Measurements from ENCODE around the gene MCIDAS. TPM values are rescaled to one million over a fixed set of nuclear protein-coding genes. Genes with fewer than 3 reads are reported as not detected.

Gene MCIDAS
- total and polyA plus RNA-seq, 2 of the 8 experiments (the other 6 are each of a cell fraction or from before 2014, with no cell fraction given) = 0.15 TPM; not detected in 1

DNA sequence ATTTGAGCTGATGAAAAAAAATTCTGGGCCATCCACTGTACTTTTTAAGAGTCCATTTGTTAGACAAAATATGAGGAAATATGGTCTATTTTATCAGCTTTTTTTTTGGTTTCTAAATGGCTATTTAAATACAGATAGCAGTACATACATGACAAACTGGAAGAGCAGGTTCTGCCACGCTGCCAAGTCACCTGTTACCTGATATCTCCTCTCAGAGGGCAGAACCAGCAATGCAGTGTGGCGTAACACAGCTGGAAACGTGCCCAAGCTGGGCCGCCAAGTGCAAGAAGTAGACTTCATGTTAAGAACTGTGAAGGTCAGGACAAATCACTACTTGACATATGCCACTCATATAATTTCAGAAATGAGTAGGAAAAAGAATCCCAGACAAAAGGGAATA lies 8.1 kb downstream of the MCIDAS start:
- Histone ChIP-seq H2BK120ac (replicated peaks; ENCODE audit: low read depth, low read length) (no peak overlapping the region), H3K79me1 (ENCODE audit: low read depth, low read length) (no peaks in the 10 kb centered on the region), H4K91ac (replicated peaks; ENCODE audit: insufficient read length, low read length) (no peak overlapping the region), H2BK12ac (ENCODE audit: low read depth, low read length) (no peak overlapping the region), H3K4me3 (ENCODE audit: extremely low read depth in 1 of 4, insufficient read depth in 2 of 4, low read depth in 3 of 4, low read length in 4 of 4) (peak overlapping the region in 1 of 4 experiments; percentile 35; a peak in 1 of 8 replicates), H3K23me2 (ENCODE audit: low read depth, low read length) (peaks cover 5% of the 10 kb centered on the region; the same call in 1 of the 2 replicates), H3K18ac (ENCODE audit: extremely low read depth, low read length) (no peak overlapping the region), H3K23ac (ENCODE audit: insufficient read length) (no peak overlapping the region), H4K5ac (ENCODE audit: insufficient read length, low read depth, low read length) (no peak overlapping the region), H3K9me3 (ENCODE audit: insufficient read depth in 2 of 2, low read depth in 1 of 2, low read length in 1 of 2) (no peaks in the 10 kb centered on the region), H3K27ac (ENCODE audit: low read depth, low read length) (no peak overlapping the region), H2AK5ac (ENCODE audit: low read depth, low read length) (no peak overlapping the region), H3K9ac (replicated peaks in 1 of 4; ENCODE audit: extremely low read depth in 1 of 4, low read depth in 3 of 4, low read length in 3 of 4) (no peak overlapping the region), H2BK5ac (ENCODE audit: low read depth, low read length) (no peak overlapping the region), H2AFZ (ENCODE audit: low read length) (no peak overlapping the region), H4K20me1 (replicated peaks in 1 of 2; ENCODE audit: control insufficient read depth in 1 of 2, insufficient read depth in 2 of 2, low read length in 2 of 2) (peaks cover 0 to 10% of the 10 kb centered on the region in 2 experiments), H3K14ac (ENCODE audit: insufficient read length) (no peak overlapping the region), H2BK20ac (ENCODE audit: low read length) (no peak overlapping the region), H3K4me1 (replicated peaks in 1 of 4; ENCODE audit: control insufficient read depth in 3 of 4, insufficient read depth in 4 of 4, low read length in 3 of 4) (peaks cover 0 to 15% (median 5%) of the 10 kb centered on the region in 4 experiments; a peak in 6 of 7 replicates), H3K79me2 (ENCODE audit: control insufficient read depth in 1 of 2, insufficient read depth in 2 of 2, low read length in 2 of 2) (no peaks in the 10 kb centered on the region), H3K36me3 (ENCODE audit: control insufficient read depth in 2 of 4, insufficient read depth in 4 of 4, low read length in 3 of 4) (peaks cover 0 to 3% (median 0%) of the 10 kb centered on the region in 4 experiments; a peak in 1 of 8 replicates), H3K27me3 (replicated peaks in 1 of 4; ENCODE audit: control insufficient read depth in 3 of 4, extremely low read depth in 1 of 4, insufficient read depth in 3 of 4, low read length in 3 of 4) (peaks cover 30 to 45% (median 43%) of the 10 kb centered on the region in 4 experiments), H2BK15ac (ENCODE audit: low read length) (no peak overlapping the region), H4K8ac (ENCODE audit: extremely low read depth, insufficient read depth, low read length) (no peak overlapping the region), H3K56ac (replicated peaks; ENCODE audit: insufficient read length, low read depth, low read length) (no peak overlapping the region), H3K4ac (replicated peaks; ENCODE audit: insufficient read length, low read depth, low read length) (no peak overlapping the region), H3K4me2 (ENCODE audit: insufficient read depth in 1 of 2, low read depth in 2 of 2, low read length in 2 of 2) (peak overlapping the region in 1 of 2 experiments; percentile 37; a peak in 2 of 4 replicates)
- WGBS, 2 experiments (ENCODE audit: extremely low coverage in 1 of 2, insufficient coverage in 1 of 2, insufficient read length in 1 of 2, insufficient replicate concordance in 2 of 2, low coverage in 1 of 2, low lambda C conversion rate in 2 of 2, missing lambda C conversion rate in 1 of 2) = 7% methylated on average over 4 of the region's 4 CpGs; no CpG with 5 or more reads in 1 of the 2 experiments
- ChIA-PET POLR2A (ENCODE audit: partially characterized antibody) (interaction anchor here (1.2 kb wide), 1 partner anchor 43 kb away, joined by 3 read pairs; no protein-coding TSS in a partner anchor), CTCF (ENCODE audit: partially characterized antibody) (interaction anchor here (0.6 to 2.6 kb wide), 9 partner anchors 12 to 1900 kb away, joined by 3 to 8 read pairs (median 3); no protein-coding TSS in a partner anchor)
- FAIRE-seq (peak; percentile 42), DNase-seq (ENCODE audit: low read depth in 1 of 2, low spot score in 2 of 2) (no peak)
- no peak for TF ChIP-seq SIX5 (IDR thresholded peaks at IDR 0.05; ENCODE audit: low read depth, low read length)
- no peak for TF ChIP-seq RNF2 (IDR thresholded peaks at IDR 0.05; ENCODE audit: borderline replicate concordance, low read depth, low read length, missing control alignments, poor library complexity, severe bottlenecking)
- TF ChIP-seq SIRT6 (IDR thresholded peaks at IDR 0.05; ENCODE audit: low read length) = no peak
- TF ChIP-seq RAD21 (IDR thresholded peaks at IDR 0.05 in 1 of 2, conservative IDR thresholded peaks at IDR 0.05 in 1 of 2; ENCODE audit: low read depth in 2 of 2, low read length in 2 of 2) = peak; percentile 27 to 33; a peak in 2 of 4 replicates
- no peak for TF ChIP-seq KDM4A (IDR thresholded peaks at IDR 0.05; ENCODE audit: low read depth, low read length, severe bottlenecking)
- 0 out of 4 replicates have a peak, but pooled peaks of 1 of the 2 experiments have one; percentile 21 for TF ChIP-seq SIN3A (conservative IDR thresholded peaks at IDR 0.05 in 1 of 2, IDR thresholded peaks at IDR 0.05 in 1 of 2; ENCODE audit: low read depth in 1 of 2, low read length in 2 of 2)
- no peak for TF ChIP-seq SUZ12 (IDR thresholded peaks at IDR 0.05; ENCODE audit: low read length)

All from H1 (cell line).